SW480 (cell line): ENCODE results near the gene UPB1.

ENCODE experiments used
- DNase-seq: peaks from one replicate; pipeline ENCODE4 v3.0.0-alpha.2; 2016; ENCODE audit warnings: low spot score

Gene UPB1

GRCh38 chr22:24494528-24495364, at the start of gene UPB1:
Gene UPB1 (plus strand): TSS chr22:24495332. CDS start chr22:24495404, 72 bp downstream.
- DNase-seq = no peak

GRCh38 chr22:24445481-24446259, 49.5 kb upstream of the UPB1 start:
- peak; percentile 14 for DNase-seq

- DNase-seq = no peak
Measured at GRCh38 chr22:24446260-24446611, 48.9 kb upstream of the UPB1 start.

GRCh38 chr22:24450610-24451009, 44.5 kb upstream of the UPB1 start:
- no peak for DNase-seq

GRCh38 chr22:24451162-24451561, 44.0 kb upstream of the UPB1 start:
- no peak for DNase-seq

- no peak for DNase-seq
Measured at GRCh38 chr22:24453853-24454252, 41.3 kb upstream of the UPB1 start.

GRCh38 chr22:24455039-24455438, 40.1 kb upstream of the UPB1 start:
- no peak for DNase-seq

GRCh38 chr22:24455751-24456426, 39.2 kb upstream of the UPB1 start:
- DNase-seq = no peak

- DNase-seq = no peak
Measured at GRCh38 chr22:24457894-24458420, 37.2 kb upstream of the UPB1 start.

GRCh38 chr22:24459911-24460310, 35.2 kb upstream of the UPB1 start:
- DNase-seq = no peak

GRCh38 chr22:24460418-24461089, 34.6 kb upstream of the UPB1 start:
- DNase-seq = no peak

- DNase-seq = no peak
Measured at GRCh38 chr22:24463071-24463760, 31.9 kb upstream of the UPB1 start.

- DNase-seq = peak; percentile 13
Measured at GRCh38 chr22:24465566-24465965, 29.6 kb upstream of the UPB1 start.

GRCh38 chr22:24465975-24466374, 29.2 kb upstream of the UPB1 start:
- DNase-seq = no peak

- no peak for DNase-seq
Measured at GRCh38 chr22:24466716-24467328, 28.3 kb upstream of the UPB1 start.

GRCh38 chr22:24467340-24467739, 27.8 kb upstream of the UPB1 start:
- no peak for DNase-seq

- DNase-seq = no peak
Measured at GRCh38 chr22:24471570-24471969, 23.6 kb upstream of the UPB1 start.

- no peak for DNase-seq
Measured at GRCh38 chr22:24473284-24473683, 21.8 kb upstream of the UPB1 start.

- DNase-seq = peak; percentile 55
Measured at GRCh38 chr22:24474221-24474620, 20.9 kb upstream of the UPB1 start.

- no peak for DNase-seq
Measured at GRCh38 chr22:24474649-24475255, 20.4 kb upstream of the UPB1 start.
